Pons (tissue), 1 donor: ENCODE results near the gene NDRG3.
A peak's percentile ranks its signal among the peaks of the same experiment; 100 is the strongest.
"Not testable (repeated sequence)": the region's sequence is repeated elsewhere in the genome, so short reads cannot be mapped to it uniquely, and the experiment has no call there.

ENCODE experiments used
- DNase-seq: peaks from one replicate; pipeline ENCODE4 v3.0.0-alpha.2; 2016; ENCODE audit warnings: low spot score

NDRG3 gene

DNA sequence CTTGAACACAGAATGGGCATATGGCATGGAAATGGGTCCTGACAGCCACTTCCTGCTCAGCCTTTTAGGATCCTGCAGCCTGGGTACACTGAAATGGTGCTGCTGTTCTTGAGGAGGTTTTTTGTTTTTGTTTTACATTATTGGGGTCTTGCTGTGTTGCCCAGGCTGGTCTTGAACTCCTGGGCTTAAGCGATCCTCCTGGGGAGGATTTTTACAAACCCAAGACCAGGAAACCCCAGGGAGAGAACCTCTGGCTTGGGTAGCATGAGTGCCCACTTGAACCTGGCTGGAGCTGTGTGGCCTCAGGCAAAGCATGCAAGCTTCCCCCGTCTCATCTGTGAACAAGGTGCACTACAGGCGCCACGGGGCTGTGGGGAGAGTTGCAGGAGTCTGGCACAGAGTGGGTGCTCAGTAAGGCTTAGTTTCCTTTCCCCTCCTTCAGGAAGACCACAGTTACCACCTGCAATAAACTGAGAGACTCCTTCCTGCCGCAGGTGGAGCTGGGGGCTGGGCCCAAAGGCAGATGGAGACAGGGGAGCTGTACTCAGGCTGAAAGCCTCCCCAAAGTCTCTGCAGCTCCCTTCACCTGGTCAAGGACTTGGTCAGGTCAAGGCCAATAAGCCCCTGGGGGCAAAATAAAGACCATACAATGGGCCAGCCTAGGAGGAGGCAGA, 101.7 kb downstream of the NDRG3 start:
- no peak for DNase-seq

DNA sequence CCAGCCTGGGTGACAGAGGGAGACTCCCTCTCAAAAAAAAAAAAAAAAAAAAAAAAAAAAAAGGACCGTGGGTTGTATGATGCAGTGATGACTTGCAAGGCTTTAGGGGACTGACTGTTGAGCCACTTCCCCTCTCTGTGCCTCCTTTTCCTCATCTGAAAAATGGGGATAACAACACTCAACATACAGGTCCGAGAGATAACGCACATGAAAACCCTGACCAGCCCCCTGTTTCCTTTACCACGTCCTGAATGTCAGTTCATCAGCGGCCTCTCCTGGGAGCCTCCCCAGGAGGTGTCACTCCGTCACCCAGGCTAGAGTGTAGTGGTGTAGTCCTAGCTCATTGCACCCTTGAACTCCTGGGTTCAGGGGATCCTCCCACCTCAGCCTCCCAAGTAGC, 103.8 kb downstream of the NDRG3 start:
- DNase-seq = no peak

DNA sequence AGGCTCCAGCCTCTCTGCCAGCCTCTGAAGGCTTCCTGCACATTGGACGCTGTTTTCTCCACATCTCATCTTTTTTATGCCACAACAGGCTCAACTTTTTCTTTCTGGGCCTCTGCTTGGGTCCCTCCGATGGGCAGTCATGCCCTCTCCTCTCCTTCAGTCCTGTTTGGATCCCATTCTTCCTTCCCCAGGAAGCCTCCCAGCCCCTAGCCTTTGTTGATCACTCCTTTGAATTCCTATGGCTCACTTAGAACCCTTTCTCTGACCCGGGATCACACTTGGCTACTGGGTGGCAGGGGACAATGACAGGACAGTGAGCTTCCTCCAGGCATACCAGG, 104.4 kb downstream of the NDRG3 start:
- no peak for DNase-seq

- not testable (repeated sequence) for DNase-seq
Measured at GRCh38 chr20:36638876-36639400, 107.0 kb downstream of the NDRG3 start.

GRCh38 chr20:36634342-36634741, 111.5 kb downstream of the NDRG3 start:
- no peak for DNase-seq

GRCh38 chr20:36633285-36633772, 112.6 kb downstream of the NDRG3 start:
- no peak for DNase-seq

DNA sequence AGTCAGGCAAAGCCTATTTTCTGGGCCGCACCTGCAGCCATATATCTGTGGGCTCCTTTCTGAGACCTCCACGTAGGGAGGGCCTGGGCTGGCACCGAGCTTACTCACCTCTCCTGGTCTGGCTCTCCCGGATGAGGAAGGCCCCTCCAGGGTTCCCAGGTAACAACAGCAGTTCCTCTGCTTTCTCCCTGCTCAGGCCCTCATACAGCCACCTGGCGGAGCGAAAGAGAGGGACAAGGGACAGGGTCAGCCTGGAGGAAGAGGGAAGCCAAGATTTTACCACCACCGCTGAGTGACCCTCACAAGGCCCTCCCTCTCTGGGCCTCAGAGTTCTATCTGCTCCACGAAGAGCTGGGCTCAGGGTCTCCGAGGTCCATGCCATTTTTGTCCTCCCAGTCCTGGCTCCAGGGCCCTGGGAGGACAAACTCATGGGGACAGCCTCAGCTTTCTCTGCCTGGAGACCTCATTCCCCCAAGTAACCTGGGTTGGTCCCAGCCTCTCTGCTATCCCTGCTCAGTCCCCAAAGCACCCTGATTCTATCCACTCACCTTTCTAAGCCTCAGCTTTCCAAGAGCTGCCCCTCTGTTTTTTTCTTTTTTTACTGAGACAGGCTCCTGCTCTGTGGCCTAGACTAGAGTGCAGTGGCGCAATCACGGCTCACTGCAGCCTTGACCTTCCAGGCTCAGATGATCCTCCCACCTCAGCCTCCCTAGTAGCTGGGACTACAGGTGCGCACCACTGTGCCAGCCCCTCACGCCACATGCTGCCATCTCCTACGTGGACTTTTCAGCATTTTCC, 113.2 kb downstream of the NDRG3 start:
- DNase-seq = no peak

DNA sequence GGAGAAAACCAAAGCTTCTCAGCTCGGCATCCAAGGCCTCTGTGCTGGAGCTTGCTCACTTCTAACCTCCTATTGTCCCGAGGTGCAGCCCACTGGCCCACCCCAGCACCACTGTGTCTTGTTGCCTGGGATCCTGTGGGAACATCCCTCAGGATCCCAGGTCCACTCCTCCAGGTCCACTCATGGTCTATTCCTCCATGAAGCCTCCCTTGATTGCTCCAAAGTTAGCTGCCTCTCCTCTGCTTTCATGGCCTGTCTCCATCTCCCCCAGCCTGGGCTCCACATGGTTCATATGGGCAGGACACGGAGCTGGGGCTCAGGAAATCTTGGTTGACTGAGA, 113.8 kb downstream of the NDRG3 start:
- no peak for DNase-seq

DNA sequence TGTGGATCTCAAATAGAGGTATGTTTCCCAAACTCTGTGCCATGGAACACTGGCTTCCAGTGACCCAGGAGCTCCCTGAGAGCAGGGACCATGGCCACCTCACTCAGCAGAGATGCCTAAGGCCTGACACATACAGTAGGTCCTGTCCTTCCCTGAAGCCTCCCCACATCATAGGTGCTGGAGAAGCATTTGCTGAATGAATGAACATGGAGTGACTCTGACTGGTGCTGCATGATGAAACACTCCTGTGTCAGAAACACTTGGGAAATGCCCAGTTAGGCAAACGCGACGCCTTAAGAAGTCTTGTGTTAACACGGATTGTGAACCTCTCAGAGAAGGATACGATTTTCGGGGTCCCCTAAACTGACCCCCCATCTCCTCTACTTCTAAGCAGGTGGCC, 114.2 kb downstream of the NDRG3 start:
- DNase-seq = no peak

- no peak for DNase-seq
Measured at GRCh38 chr20:36629719-36630681, 115.9 kb downstream of the NDRG3 start.

GRCh38 chr20:36628076-36628475, 117.8 kb downstream of the NDRG3 start:
- no peak for DNase-seq

- no peak for DNase-seq
Measured at GRCh38 chr20:36624944-36625324, 121.0 kb downstream of the NDRG3 start.

- DNase-seq = peak; percentile 51
Measured at GRCh38 chr20:36624068-36624943, 121.6 kb downstream of the NDRG3 start.

DNA sequence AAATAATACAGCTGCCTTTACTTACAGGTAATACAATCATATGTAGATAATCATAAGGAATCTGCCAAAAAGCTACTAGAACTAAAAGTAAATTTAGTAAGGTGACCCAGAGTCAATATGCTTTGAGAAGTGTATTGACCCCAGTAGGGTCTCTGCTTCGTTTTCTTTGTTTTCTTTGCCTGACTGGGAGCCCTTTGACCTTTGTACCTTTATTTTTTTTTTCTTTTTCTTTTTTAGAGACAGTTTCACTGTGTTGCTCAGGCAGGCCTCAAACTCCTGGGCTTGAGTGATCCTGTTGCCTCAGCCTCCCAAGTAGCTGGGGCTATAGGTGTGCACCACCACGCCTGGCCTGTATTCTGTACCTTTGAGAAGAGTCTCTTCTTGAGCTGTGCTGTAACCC, 122.4 kb downstream of the NDRG3 start:
- no peak for DNase-seq

- no peak for DNase-seq
Measured at GRCh38 chr20:36620917-36621316, 125.0 kb downstream of the NDRG3 start.

- no peak for DNase-seq
Measured at GRCh38 chr20:36614781-36615557, 130.9 kb downstream of the NDRG3 start.

DNA sequence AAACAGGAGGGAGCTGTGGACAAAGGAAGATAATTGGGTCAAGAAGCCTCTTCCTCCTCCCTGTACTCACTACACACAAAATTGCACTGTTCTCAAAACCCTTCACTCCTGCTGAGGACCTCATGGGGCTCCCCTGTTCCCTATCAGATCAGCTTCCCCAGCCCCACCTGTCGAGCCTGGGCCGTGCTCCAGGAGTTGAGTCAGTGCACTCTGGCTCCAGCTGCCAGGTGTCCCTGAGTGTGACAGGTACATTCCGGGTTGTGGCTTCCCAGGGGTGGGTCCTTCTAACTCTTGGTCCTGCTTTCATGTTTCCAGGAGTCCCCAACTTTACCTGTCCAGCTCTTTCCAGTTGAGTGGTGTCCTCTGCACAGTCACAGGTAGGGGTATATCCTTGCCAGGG, 131.9 kb downstream of the NDRG3 start:
- no peak for DNase-seq

DNA sequence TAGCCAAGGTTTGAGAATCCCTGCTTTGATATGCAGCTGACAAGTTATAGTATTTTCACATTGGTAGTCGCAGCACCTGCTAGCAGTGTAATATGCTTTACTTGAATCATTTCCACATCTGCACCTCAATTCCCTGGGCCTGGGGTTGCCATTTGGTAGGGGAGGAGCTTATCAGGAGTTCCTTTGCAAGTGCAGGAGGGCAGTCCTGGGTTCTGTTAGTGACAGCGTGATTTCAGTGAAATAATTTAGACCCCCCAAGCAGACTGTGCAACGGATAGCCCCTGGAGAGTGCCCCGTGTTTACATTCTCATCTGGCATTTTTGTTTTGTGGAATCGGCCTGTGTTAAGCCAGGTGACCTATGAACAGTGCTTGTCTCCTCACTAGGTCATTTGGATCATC, 134.3 kb downstream of the NDRG3 start:
- no peak for DNase-seq

DNA sequence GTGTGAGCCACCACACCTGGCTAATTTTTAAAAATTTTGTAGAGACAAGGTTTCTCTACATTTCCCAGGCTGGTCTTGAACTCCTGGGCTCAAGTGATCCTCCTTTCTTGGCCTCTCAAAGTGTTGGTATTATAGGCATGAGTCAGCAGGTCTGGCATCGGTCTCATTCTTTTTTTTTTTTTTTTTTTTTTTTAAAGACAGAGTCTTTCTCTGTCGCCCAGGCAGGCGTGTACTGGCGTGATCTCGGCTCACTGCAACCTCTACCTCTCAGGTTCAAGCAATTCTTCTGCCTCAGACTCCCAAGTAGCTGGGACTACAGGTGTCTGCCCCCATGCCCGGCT, 137.5 kb downstream of the NDRG3 start:
- DNase-seq = not testable (repeated sequence)

DNA sequence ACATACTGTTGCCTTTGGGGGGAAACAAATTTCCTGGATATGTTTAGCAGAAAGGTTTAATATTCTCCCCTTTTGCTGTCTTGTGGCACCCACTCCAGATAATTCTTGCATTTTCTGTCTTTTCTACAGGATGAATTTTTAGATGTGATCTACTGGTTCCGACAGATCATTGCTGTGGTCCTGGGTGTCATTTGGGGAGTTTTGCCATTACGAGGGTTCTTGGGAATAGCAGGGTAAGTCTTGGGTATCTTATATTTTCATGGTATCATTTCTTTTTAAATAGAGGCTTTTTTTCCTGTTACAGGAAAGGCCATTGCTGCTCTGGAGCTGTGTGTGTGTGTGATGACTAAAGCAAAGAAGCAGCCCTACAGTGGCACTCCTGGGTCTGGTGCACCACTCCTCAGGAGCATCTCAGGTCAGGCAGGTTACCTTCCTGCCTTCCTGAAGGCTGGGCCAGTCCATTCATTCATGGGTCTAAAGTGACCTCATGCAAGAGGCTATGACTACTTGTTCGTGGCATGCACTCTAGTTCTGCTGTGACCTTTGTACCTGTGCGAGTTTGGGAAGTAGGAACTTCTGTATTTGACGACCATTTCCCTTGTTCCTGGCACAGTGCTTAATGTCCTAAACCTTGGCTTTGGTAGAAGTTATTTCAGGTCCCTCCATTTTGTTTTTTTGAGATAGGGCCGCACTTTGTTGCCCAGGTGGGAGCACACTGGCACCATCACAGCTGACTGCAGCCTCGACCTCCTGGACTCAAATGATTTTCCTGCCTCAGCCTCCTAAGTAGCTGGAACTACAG, 138.1 kb downstream of the NDRG3 start:
- DNase-seq = no peak
